Trophoblast cell (in vitro differentiated cells and primary cell): ENCODE data around the gene NDRG2.

Source experiments
- DNase-seq, 2 donors: peaks; one replicate each; pipeline ENCODE4 v3.0.0-alpha.2; 2016
- H2AFZ ChIP-seq: 2 replicates; pipeline ENCODE4 v1.6.1; 2013; ENCODE audit warnings: low read length, moderate library complexity, mild to moderate bottlenecking; ENCODE audit not compliant: insufficient read depth, poor library complexity
- H2AK5ac ChIP-seq: 2 replicates; pipeline ENCODE4 v1.6.1; 2013; ENCODE audit warnings: mild to moderate bottlenecking, low read length
- H2BK120ac ChIP-seq: 2 replicates; pipeline ENCODE4 v1.6.1; 2013; ENCODE audit warnings: low read length, mild to moderate bottlenecking, moderate library complexity; ENCODE audit not compliant: insufficient read depth, poor library complexity
- H2BK12ac ChIP-seq: 2 replicates; pipeline ENCODE4 v1.6.1; 2013; ENCODE audit warnings: mild to moderate bottlenecking, low read length, moderate library complexity
- H2BK5ac ChIP-seq: 2 replicates; pipeline ENCODE4 v1.6.1; 2013; ENCODE audit warnings: low read length, low read depth, moderate library complexity, mild to moderate bottlenecking; ENCODE audit not compliant: poor library complexity
- H3K14ac ChIP-seq: 2 replicates; pipeline ENCODE4 v1.6.1; 2013; ENCODE audit warnings: mild to moderate bottlenecking, low read length
- H3K18ac ChIP-seq: 2 replicates; pipeline ENCODE4 v1.6.1; 2013; ENCODE audit warnings: mild to moderate bottlenecking, low read length
- H3K23ac ChIP-seq: 2 replicates; pipeline ENCODE4 v1.6.1; 2013; ENCODE audit warnings: low read length
- H3K27ac ChIP-seq: 2 replicates; pipeline ENCODE4 v1.5.1; 2013; ENCODE audit warnings: low read depth, mild to moderate bottlenecking, inconsistent platforms, low read length, moderate library complexity
- H3K27me3 ChIP-seq: 2 replicates; pipeline ENCODE4 v1.6.1; 2013; ENCODE audit warnings: inconsistent platforms, mild to moderate bottlenecking, low read length, moderate library complexity; ENCODE audit not compliant: insufficient read depth
- H3K36me3 ChIP-seq, 2 experiments: 1 replicate in 1 of 2; 2 replicates in 1 of 2; pipeline ENCODE4 v1.6.1; 2013; ENCODE audit warnings: low read length in 2 of 2, mild to moderate bottlenecking in 2 of 2, moderate library complexity in 1 of 2; ENCODE audit not compliant: insufficient read depth in 2 of 2, control insufficient read depth in 1 of 2
- H3K4ac ChIP-seq: 2 replicates; pipeline ENCODE4 v1.6.1; 2013; ENCODE audit warnings: low read depth, mild to moderate bottlenecking, low read length, moderate library complexity
- H3K4me1 ChIP-seq, 2 experiments: 1 replicate in 1 of 2; 2 replicates in 1 of 2; pipeline ENCODE4 v1.6.1; 2013; ENCODE audit warnings: low read length in 2 of 2, mild to moderate bottlenecking in 2 of 2, moderate library complexity in 1 of 2; ENCODE audit not compliant: insufficient read depth in 2 of 2, control insufficient read depth in 1 of 2
- H3K4me2 ChIP-seq: 2 replicates; pipeline ENCODE4 v1.6.1; 2013; ENCODE audit warnings: inconsistent platforms, mild to moderate bottlenecking, low read length, moderate library complexity
- H3K4me3 ChIP-seq: 2 replicates; pipeline ENCODE4 v1.5.1; 2013; ENCODE audit warnings: mild to moderate bottlenecking, low read depth, low read length, inconsistent platforms
- H3K79me1 ChIP-seq: one replicate; pipeline ENCODE4 v1.6.1; 2013; ENCODE audit warnings: low read length
- H3K79me2 ChIP-seq: 2 replicates; pipeline ENCODE4 v1.6.1; 2013; ENCODE audit warnings: low read length, mild to moderate bottlenecking; ENCODE audit not compliant: control insufficient read depth, insufficient read depth, poor library complexity
- H3K9ac ChIP-seq: 2 replicates; pipeline ENCODE4 v1.6.1; 2013; ENCODE audit warnings: mild to moderate bottlenecking, low read length
- H3K9me3 ChIP-seq: 2 replicates; pipeline ENCODE4 v1.6.1; 2013; ENCODE audit warnings: low read depth, mild to moderate bottlenecking, control low read depth, inconsistent platforms, low read length; ENCODE audit not compliant: insufficient read depth
- H4K12ac ChIP-seq: 2 replicates; pipeline ENCODE4 v1.6.1; 2013; ENCODE audit warnings: low read depth, mild to moderate bottlenecking, low read length, moderate library complexity
- H4K8ac ChIP-seq: 2 replicates; pipeline ENCODE4 v1.6.1; 2013; ENCODE audit warnings: low read depth, mild to moderate bottlenecking, low read length, moderate library complexity
- H4K91ac ChIP-seq: one replicate; pipeline ENCODE4 v1.6.1; 2013; ENCODE audit warnings: low read depth, mild to moderate bottlenecking, low read length, moderate library complexity
- WGBS: extraction: QIAGEN DNeasy Blood & Tissue Kit; methylation state at CpG from one replicate; pipeline ENCODE4 v1.1.7; 2013; ENCODE audit warnings: missing lambda C conversion rate; ENCODE audit not compliant: insufficient read length, insufficient coverage; ENCODE audit errors: extremely low coverage; 5-methylcytosine and 5-hydroxymethylcytosine counted together

Gene NDRG2

GRCh38 chr14:21061347-21061668, 36.4 kb upstream of the NDRG2 start:
- Histone ChIP-seq H3K79me1 (no peaks in the 10 kb centered on the region), H2AFZ (no peak overlapping the region), H3K4me1 (peaks cover 2 to 3% of the 10 kb centered on the region in 2 experiments), H3K27ac (no peak overlapping the region), H3K9ac (no peak overlapping the region), H3K23ac (no peak overlapping the region), H4K8ac (no peak overlapping the region), H3K4me2 (no peak overlapping the region), H2BK120ac (no peak overlapping the region), H2BK5ac (no peak overlapping the region), H3K27me3 (no peaks in the 10 kb centered on the region), H3K4me3 (no peak overlapping the region), H4K91ac (no peak overlapping the region), H3K14ac (no peak overlapping the region), H3K36me3 (no peaks in the 10 kb centered on the region), H3K4ac (no peak overlapping the region), H3K9me3 (no peaks in the 10 kb centered on the region), H3K79me2 (no peaks in the 10 kb centered on the region), H2AK5ac (no peak overlapping the region), H2BK12ac (no peak overlapping the region), H4K12ac (no peak overlapping the region), H3K18ac (no peak overlapping the region)
- no CpG with 5 or more reads among the region's 3 CpGs for WGBS
- DNase-seq = no peak

GRCh38 chr14:21060614-21061346, 35.9 kb upstream of the NDRG2 start:
- H2BK5ac ChIP-seq = no peak overlapping the region
- no peak overlapping the region for H3K14ac ChIP-seq
- H3K18ac ChIP-seq = no peak overlapping the region
- DNase-seq = no peak
- no peak overlapping the region for H4K12ac ChIP-seq
- no peak overlapping the region for H3K4ac ChIP-seq
- no peak overlapping the region for H3K4me3 ChIP-seq
- no peak overlapping the region for H4K8ac ChIP-seq
- H3K36me3 ChIP-seq = no peaks in the 10 kb centered on the region
- H3K9me3 ChIP-seq = no peaks in the 10 kb centered on the region
- no peaks in the 10 kb centered on the region for H3K79me1 ChIP-seq
- no peak overlapping the region for H4K91ac ChIP-seq
- peaks cover 2 to 3% of the 10 kb centered on the region in 2 experiments for H3K4me1 ChIP-seq
- no peaks in the 10 kb centered on the region for H3K27me3 ChIP-seq
- no peaks in the 10 kb centered on the region for H3K79me2 ChIP-seq
- H2BK12ac ChIP-seq = no peak overlapping the region
- H3K9ac ChIP-seq = no peak overlapping the region
- no peak overlapping the region for H2BK120ac ChIP-seq
- no peak overlapping the region for H3K4me2 ChIP-seq
- H2AK5ac ChIP-seq = no peak overlapping the region
- no CpG with 5 or more reads among the region's 13 CpGs for WGBS
- H3K23ac ChIP-seq = no peak overlapping the region
- no peak overlapping the region for H2AFZ ChIP-seq
- no peak overlapping the region for H3K27ac ChIP-seq

- no peak overlapping the region for H3K4me2 ChIP-seq
- H2BK5ac ChIP-seq = no peak overlapping the region
- H4K8ac ChIP-seq = no peak overlapping the region
- WGBS = no CpG with 5 or more reads among the region's 8 CpGs
- no peak overlapping the region for H2BK12ac ChIP-seq
- no peak for DNase-seq
- H3K23ac ChIP-seq = no peak overlapping the region
- no peak overlapping the region for H3K4ac ChIP-seq
- H3K79me1 ChIP-seq = no peaks in the 10 kb centered on the region
- no peak overlapping the region for H2AFZ ChIP-seq
- no peak overlapping the region for H3K14ac ChIP-seq
- H3K4me3 ChIP-seq = no peak overlapping the region
- no peak overlapping the region for H3K27ac ChIP-seq
- peaks cover 2 to 3% of the 10 kb centered on the region in 2 experiments for H3K4me1 ChIP-seq
- H3K18ac ChIP-seq = no peak overlapping the region
- no peak overlapping the region for H4K12ac ChIP-seq
- no peaks in the 10 kb centered on the region for H3K36me3 ChIP-seq
- H3K9me3 ChIP-seq = no peaks in the 10 kb centered on the region
- H2AK5ac ChIP-seq = no peak overlapping the region
- no peaks in the 10 kb centered on the region for H3K27me3 ChIP-seq
- H3K9ac ChIP-seq = no peak overlapping the region
- no peak overlapping the region for H2BK120ac ChIP-seq
- H4K91ac ChIP-seq = no peak overlapping the region
- H3K79me2 ChIP-seq = no peaks in the 10 kb centered on the region
Observed at GRCh38 chr14:21059842-21060613, 35.2 kb upstream of the NDRG2 start.

DNA sequence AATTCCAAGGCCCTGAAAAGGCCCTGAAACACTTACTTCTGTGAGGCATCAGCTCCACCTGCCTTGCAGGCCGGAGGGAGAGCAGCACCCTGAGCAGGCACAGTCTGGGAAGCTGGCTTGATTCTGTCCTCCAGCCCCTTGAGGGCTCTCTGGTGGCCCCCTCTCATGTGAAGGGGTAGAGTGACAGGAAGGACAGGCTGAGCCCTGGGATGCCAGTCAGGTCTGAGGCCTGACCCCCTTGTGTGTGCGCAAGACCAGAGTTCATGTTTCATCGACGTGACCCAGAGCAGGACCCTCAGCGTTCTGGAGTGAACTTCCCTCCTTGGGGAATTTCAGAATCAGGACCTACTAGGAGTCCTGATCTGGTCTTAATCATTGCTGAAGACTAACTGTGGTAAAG, 34.0 kb upstream of the NDRG2 start:
- no peak overlapping the region for H4K12ac ChIP-seq
- no peak overlapping the region for H3K18ac ChIP-seq
- no peak overlapping the region for H2AFZ ChIP-seq
- no peak overlapping the region for H3K9ac ChIP-seq
- H3K4ac ChIP-seq = no peak overlapping the region
- H3K27me3 ChIP-seq = no peaks in the 10 kb centered on the region
- no peaks in the 10 kb centered on the region for H3K79me1 ChIP-seq
- no peak overlapping the region for H2BK120ac ChIP-seq
- H2BK5ac ChIP-seq = no peak overlapping the region
- H4K8ac ChIP-seq = no peak overlapping the region
- no peak overlapping the region for H3K14ac ChIP-seq
- no peak overlapping the region for H2AK5ac ChIP-seq
- H3K4me3 ChIP-seq = no peak overlapping the region
- H2BK12ac ChIP-seq = no peak overlapping the region
- peaks cover 2 to 3% of the 10 kb centered on the region in 2 experiments for H3K4me1 ChIP-seq
- H4K91ac ChIP-seq = no peak overlapping the region
- no peak overlapping the region for H3K27ac ChIP-seq
- DNase-seq = no peak
- no peak overlapping the region for H3K23ac ChIP-seq
- no peaks in the 10 kb centered on the region for H3K9me3 ChIP-seq
- H3K36me3 ChIP-seq = no peaks in the 10 kb centered on the region
- H3K4me2 ChIP-seq = no peak overlapping the region
- WGBS = no CpG with 5 or more reads among the region's 5 CpGs
- H3K79me2 ChIP-seq = no peaks in the 10 kb centered on the region
